Head of caudate nucleus (tissue), 42 donors: ENCODE measurements around the gene ACBD4.
"Not testable (repeated sequence)": the region's sequence is repeated elsewhere in the genome, so short reads cannot be mapped to it uniquely, and the experiment has no call there.

Experiments
- DNase-seq, 42 donors: peaks; one replicate each; pipeline versions ENCODE4 v3.0.0 to v3.0.0-alpha.2; 2020 to 2021; ENCODE audit warnings: mixed read lengths in 7 of 42
- intact Hi-C: fragments of 100-400 bp; cut with DNase I; formaldehyde crosslinking; loops from one replicate; pipeline ENCODE4 v1.15.0; 2022

Gene ACBD4

GRCh38 chr17:45116434-45117016, 19.0 kb upstream of the ACBD4 start:
- no peak for DNase-seq
- intact Hi-C loops = no loop called here

- no peak for DNase-seq
- intact Hi-C loops = no loop called here
These were observed 18.2 kb upstream of the ACBD4 start for GRCh38 chr17:45117334-45117733.

- intact Hi-C loops = no loop called here
- no peak for DNase-seq
These were observed 17.4 kb upstream of the ACBD4 start for GRCh38 chr17:45117848-45118646.

- no peak for DNase-seq
- intact Hi-C loops = no loop called here
These were observed 16.8 kb upstream of the ACBD4 start for GRCh38 chr17:45118691-45119090.

GRCh38 chr17:45119964-45120363, 15.5 kb upstream of the ACBD4 start:
- no peak for DNase-seq
- intact Hi-C loops = no loop called here

- intact Hi-C loops = no loop called here
- DNase-seq = no peak
These were observed 14.9 kb upstream of the ACBD4 start for GRCh38 chr17:45120558-45120957.

- no peak for DNase-seq
- intact Hi-C loops = no loop called here
These were observed 14.4 kb upstream of the ACBD4 start for GRCh38 chr17:45121055-45121454.

GRCh38 chr17:45123076-45123770, 12.3 kb upstream of the ACBD4 start:
- DNase-seq = no peak
- intact Hi-C loops = no loop called here

GRCh38 chr17:45123930-45124796, 11.3 kb upstream of the ACBD4 start:
- intact Hi-C loops = no loop called here
- peak in 1 of 42 donors; percentile 14 for DNase-seq

GRCh38 chr17:45124797-45125122, 10.7 kb upstream of the ACBD4 start:
- DNase-seq, intact Hi-C loops: not testable (repeated sequence)

- intact Hi-C loops = no loop called here
- DNase-seq = no peak
These were observed 10.0 kb upstream of the ACBD4 start for GRCh38 chr17:45125509-45125908.

- DNase-seq = no peak
- intact Hi-C loops = no loop called here
These were observed 8.3 kb upstream of the ACBD4 start for GRCh38 chr17:45127207-45127547.

- peak in 1 of 42 donors; percentile 1 for DNase-seq
- intact Hi-C loops = no loop called here
These were observed 7.8 kb upstream of the ACBD4 start for GRCh38 chr17:45127548-45128300.

- DNase-seq = no peak
- intact Hi-C loops = no loop called here
These were observed 7.2 kb upstream of the ACBD4 start for GRCh38 chr17:45128331-45128730.

GRCh38 chr17:45128989-45129388, 6.5 kb upstream of the ACBD4 start:
- intact Hi-C loops = no loop called here
- no peak for DNase-seq

- no peak for DNase-seq
- intact Hi-C loops = no loop called here
These were observed 6.0 kb upstream of the ACBD4 start for GRCh38 chr17:45129426-45129939.

- intact Hi-C loops = no loop called here
- DNase-seq = no peak
These were observed 5.4 kb upstream of the ACBD4 start for GRCh38 chr17:45129940-45130680.
